ENCODE measurements around the gene ETV4. TPM values are rescaled to one million over a fixed set of nuclear protein-coding genes. Genes with fewer than 3 reads are reported as not detected.
A peak's percentile ranks its signal among the peaks of the same experiment; 100 is the strongest.

Gene ETV4
- total RNA-seq (ENCODE audit: unreplicated experiment), result not detected
- long read RNA-seq, partial matches to known transcripts, result 0 of 1 reads
- long read RNA-seq, other reads (novel, unspliced or antisense), result 0 of 1 reads

DNA sequence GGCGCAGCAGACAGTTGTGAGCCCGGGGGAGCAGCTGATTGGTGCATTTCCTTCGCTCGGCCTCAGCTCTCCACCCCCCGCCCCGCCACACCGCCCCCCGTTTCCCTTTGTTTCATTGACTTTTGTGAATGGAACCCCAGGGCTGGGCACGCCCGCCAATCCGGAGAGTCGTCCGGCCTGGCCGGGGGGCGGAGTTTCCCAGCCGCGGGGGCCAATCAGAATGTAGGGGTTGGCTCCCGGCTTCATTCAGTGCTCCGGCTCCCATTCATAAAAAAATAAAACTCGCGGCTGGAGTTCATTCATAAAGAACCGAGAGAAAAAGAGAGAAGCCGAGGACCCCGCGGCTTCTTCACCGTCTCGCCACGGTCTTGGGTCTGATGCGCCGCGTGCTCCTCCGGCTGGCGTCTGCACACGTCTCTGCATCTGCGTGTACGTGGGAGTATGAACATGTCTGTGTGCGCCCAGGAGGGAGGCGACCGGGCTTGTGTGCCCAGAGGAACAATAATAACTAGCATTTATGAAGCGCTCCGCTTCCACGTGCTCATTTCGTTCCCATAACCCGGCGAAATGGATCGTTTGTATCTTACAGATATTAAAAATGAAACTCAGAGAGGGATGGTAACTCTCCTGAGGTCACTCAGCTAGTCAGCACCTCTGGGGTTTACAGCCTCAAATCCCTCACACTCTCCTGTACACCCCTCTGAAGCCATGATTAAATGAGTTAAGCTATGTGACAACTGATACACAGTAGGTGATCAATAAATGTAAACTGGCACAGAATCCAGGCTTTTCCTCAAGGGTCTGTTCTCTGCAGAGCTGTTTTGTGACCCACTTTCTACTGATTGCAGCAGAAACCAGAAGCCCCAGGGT is at the start of gene ETV4:
TSS of gene ETV4 (minus strand) at position 22 of the 870 bp plus-strand sequence. CDS start 723 bp downstream, outside the sequence.
- peaks cover 32% of the 10 kb centered on the region for H3K27me3 Mint-ChIP-seq (ENCODE audit: unreplicated experiment)
- TF ChIP-seq, protein P1, sequence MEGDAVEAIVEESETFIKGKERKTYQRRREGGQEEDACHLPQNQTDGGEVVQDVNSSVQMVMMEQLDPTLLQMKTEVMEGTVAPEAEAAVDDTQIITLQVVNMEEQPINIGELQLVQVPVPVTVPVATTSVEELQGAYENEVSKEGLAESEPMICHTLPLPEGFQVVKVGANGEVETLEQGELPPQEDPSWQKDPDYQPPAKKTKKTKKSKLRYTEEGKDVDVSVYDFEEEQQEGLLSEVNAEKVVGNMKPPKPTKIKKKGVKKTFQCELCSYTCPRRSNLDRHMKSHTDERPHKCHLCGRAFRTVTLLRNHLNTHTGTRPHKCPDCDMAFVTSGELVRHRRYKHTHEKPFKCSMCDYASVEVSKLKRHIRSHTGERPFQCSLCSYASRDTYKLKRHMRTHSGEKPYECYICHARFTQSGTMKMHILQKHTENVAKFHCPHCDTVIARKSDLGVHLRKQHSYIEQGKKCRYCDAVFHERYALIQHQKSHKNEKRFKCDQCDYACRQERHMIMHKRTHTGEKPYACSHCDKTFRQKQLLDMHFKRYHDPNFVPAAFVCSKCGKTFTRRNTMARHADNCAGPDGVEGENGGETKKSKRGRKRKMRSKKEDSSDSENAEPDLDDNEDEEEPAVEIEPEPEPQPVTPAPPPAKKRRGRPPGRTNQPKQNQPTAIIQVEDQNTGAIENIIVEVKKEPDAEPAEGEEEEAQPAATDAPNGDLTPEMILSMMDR (IDR thresholded peaks at IDR 0.05; ENCODE audit: partially characterized antibody, unreplicated experiment), result no peak

DNA sequence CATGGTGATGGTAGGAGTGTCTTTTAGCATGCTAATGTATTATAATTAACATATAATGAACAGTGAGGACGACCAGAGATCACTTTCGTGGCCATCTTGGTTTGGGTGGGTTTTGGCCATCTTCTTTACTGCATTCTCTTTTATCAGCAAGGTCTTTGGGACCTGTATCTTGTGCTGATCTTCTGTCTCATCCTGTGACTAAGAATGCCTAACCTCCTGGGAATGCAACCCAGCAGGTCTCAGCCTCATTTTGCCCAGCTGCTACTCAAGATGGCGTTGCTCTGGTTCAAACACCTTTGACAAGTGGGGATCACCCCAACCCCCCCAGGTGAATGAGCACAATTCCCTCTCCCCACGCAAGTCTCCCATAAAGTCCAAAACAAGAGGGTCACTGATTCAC is 49.3 kb upstream of the ETV4 start:
- Mint-ChIP-seq H3K4me1 (ENCODE audit: low read depth, unreplicated experiment) (peaks cover 5% of the 10 kb centered on the region), H3K4me3 (ENCODE audit: unreplicated experiment) (no peak overlapping the region), H3K27ac (ENCODE audit: unreplicated experiment) (no peak overlapping the region), H3K27me3 (ENCODE audit: unreplicated experiment) (peaks cover 1% of the 10 kb centered on the region), H3K36me3 (ENCODE audit: unreplicated experiment) (no peaks in the 10 kb centered on the region), H3K9me3 (ENCODE audit: unreplicated experiment) (peaks cover 2% of the 10 kb centered on the region)
- TF ChIP-seq, protein P1 (IDR thresholded peaks at IDR 0.05; ENCODE audit: partially characterized antibody, unreplicated experiment), result no peak
- DNase-seq, result no peak

More for the DNA sequence above, at the start of gene ETV4:
- Mint-ChIP-seq H3K36me3 (ENCODE audit: unreplicated experiment) (no peaks in the 10 kb centered on the region), H3K4me3 (ENCODE audit: unreplicated experiment) (peak within 1 kb of the TSS; percentile 81), H3K9me3 (ENCODE audit: unreplicated experiment) (peaks cover 7% of the 10 kb centered on the region), H3K27ac (ENCODE audit: unreplicated experiment) (no peak within 1 kb of the TSS), H3K4me1 (ENCODE audit: low read depth, unreplicated experiment) (peaks cover 7% of the 10 kb centered on the region)
- peak; percentile 94 for DNase-seq

DNA sequence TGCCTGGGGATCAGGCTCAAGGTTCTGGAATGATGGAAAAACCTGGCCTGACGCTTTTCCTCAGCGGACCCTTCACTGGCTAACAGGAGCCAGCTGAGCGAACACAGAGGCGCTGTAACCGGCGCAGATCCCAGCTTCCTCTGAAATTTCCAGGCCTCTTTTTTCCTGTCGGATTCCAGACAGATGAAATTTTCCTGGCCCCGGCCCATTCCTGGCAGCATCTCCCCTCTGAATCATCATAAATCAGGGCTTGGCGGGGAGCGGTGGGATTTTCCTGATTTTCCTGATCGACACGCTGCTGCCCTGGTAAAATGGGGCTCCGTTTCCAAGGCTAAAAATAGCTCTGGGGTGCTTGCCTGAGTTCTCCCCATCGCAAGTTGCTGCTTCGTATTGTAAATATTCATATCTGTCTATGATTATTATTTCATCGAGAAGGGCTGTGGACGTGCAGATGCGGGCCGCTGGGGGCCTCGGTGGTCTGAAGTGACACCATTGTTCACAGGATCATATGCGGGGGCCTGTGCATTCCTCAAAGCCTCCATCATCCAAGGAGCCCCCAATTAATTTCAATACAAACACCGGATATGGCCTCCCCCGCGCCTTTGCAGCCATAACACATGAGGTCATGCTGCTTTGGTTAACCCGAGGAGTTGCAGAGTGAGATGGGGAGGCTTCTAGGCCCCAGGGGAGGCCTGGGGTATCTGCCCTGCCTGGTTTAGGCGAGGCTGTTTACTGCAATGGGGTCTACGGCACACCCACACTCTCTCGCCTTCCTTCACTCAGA is 45.8 kb upstream of the ETV4 start:
- peaks cover 5% of the 10 kb centered on the region for H3K9me3 Mint-ChIP-seq (ENCODE audit: unreplicated experiment)
- no peak for DNase-seq
- no peak overlapping the region for H3K4me3 Mint-ChIP-seq (ENCODE audit: unreplicated experiment)
- no peaks in the 10 kb centered on the region for H3K27me3 Mint-ChIP-seq (ENCODE audit: unreplicated experiment)
- no peak overlapping the region for H3K27ac Mint-ChIP-seq (ENCODE audit: unreplicated experiment)
- TF ChIP-seq, protein P1 (IDR thresholded peaks at IDR 0.05; ENCODE audit: partially characterized antibody, unreplicated experiment), result no peak
- peaks cover 4% of the 10 kb centered on the region for H3K36me3 Mint-ChIP-seq (ENCODE audit: unreplicated experiment)
- peaks cover 5% of the 10 kb centered on the region for H3K4me1 Mint-ChIP-seq (ENCODE audit: low read depth, unreplicated experiment)

DNA sequence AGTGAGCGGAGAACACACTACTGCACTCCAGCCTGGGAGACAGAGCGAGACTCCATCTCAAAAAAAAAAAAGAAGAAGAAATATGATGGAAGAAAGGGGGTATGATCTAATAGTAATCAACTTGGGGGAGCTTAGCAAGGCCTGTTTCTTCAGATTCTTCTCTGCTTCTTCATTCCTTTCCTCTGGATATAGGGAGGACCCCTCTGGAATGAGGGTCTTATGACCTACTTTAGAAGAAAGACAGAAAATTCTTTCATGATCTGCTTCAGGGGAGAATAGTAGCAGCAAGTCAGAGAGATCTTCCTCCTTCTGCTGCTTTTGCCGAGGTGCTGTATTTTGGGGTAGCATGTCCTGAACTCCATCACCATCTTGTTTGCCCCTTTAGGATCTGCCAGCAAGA is 44.9 kb upstream of the ETV4 start:
- H3K36me3 Mint-ChIP-seq (ENCODE audit: unreplicated experiment), result peaks cover 4% of the 10 kb centered on the region
- H3K4me3 Mint-ChIP-seq (ENCODE audit: unreplicated experiment), result no peak overlapping the region
- H3K27me3 Mint-ChIP-seq (ENCODE audit: unreplicated experiment), result no peaks in the 10 kb centered on the region
- no peak for DNase-seq
- peaks cover 3% of the 10 kb centered on the region for H3K9me3 Mint-ChIP-seq (ENCODE audit: unreplicated experiment)
- TF ChIP-seq, protein P1 (IDR thresholded peaks at IDR 0.05; ENCODE audit: partially characterized antibody, unreplicated experiment), result no peak
- no peak overlapping the region for H3K27ac Mint-ChIP-seq (ENCODE audit: unreplicated experiment)
- peaks cover 5% of the 10 kb centered on the region for H3K4me1 Mint-ChIP-seq (ENCODE audit: low read depth, unreplicated experiment)

Data from glutamatergic neuron (in vitro differentiated cells).